H1 (cell line): ENCODE results near the gene TMPO.

Experiments used
- BACH1 ChIP-seq: IDR thresholded peaks from 2 replicates; pipeline ENCODE4 v1.6.1; 2012; ENCODE audit warnings: low read length, improper control_type of control experiment
- POLR2AphosphoS5 ChIP-seq: IDR thresholded peaks from 2 replicates; pipeline ENCODE4 v1.6.1; 2011; ENCODE audit warnings: low read depth, low read length
- RNF2 ChIP-seq: fragments of 200-900, 300-1000 bp; sonication (generic); IDR thresholded peaks from 2 replicates; pipeline ENCODE4 v1.7.1; 2016; ENCODE audit warnings: borderline replicate concordance, low read depth, mild to moderate bottlenecking, antibody characterized with exemption, low read length; ENCODE audit not compliant: poor library complexity, severe bottlenecking; ENCODE audit errors: missing control alignments
- TF ChIP-seq, protein P1 (sequence below), 3 experiments: IDR thresholded peaks; 1 replicate in 2 of 3; 2 replicates in 1 of 3; pipeline versions ENCODE4 v1.5.1 to v1.6.1; 2011; ENCODE audit warnings: low read length in 3 of 3, mild to moderate bottlenecking in 3 of 3, inconsistent platforms in 2 of 3, low read depth in 1 of 3, moderate library complexity in 1 of 3; ENCODE audit not compliant: insufficient read depth in 1 of 3; ENCODE audit errors: control extremely low read depth in 1 of 3

DNA sequence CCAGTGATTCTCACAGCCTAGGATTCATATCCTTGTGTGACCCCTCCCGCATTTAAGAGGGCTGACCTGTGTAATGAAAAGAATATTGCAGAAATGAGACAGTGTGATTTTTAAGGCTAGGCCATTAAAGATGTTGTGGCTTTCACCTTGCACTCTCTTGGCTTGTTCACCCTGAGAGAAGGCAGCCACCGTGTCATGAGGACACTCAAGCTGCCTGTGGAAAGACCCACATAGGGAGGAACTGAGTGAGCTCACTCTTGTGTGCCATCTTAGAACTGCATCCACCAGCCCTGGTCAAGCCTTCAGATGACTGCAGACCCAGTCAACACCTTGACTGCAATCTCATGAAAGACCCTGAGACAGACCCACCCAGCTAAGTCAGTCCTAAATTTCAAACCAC is 46.3 kb upstream of the TMPO start:
- TF ChIP-seq, protein P1, sequence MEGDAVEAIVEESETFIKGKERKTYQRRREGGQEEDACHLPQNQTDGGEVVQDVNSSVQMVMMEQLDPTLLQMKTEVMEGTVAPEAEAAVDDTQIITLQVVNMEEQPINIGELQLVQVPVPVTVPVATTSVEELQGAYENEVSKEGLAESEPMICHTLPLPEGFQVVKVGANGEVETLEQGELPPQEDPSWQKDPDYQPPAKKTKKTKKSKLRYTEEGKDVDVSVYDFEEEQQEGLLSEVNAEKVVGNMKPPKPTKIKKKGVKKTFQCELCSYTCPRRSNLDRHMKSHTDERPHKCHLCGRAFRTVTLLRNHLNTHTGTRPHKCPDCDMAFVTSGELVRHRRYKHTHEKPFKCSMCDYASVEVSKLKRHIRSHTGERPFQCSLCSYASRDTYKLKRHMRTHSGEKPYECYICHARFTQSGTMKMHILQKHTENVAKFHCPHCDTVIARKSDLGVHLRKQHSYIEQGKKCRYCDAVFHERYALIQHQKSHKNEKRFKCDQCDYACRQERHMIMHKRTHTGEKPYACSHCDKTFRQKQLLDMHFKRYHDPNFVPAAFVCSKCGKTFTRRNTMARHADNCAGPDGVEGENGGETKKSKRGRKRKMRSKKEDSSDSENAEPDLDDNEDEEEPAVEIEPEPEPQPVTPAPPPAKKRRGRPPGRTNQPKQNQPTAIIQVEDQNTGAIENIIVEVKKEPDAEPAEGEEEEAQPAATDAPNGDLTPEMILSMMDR (IDR thresholded peaks at IDR 0.05; ENCODE audit: control extremely low read depth in 1 of 3, insufficient read depth in 1 of 3, low read depth in 1 of 3, low read length in 3 of 3): no peak
- no peak for TF ChIP-seq POLR2AphosphoS5
- no peak for TF ChIP-seq BACH1
- no peak for TF ChIP-seq RNF2
